Mesothelial cell of epicardium (in vitro differentiated cells): ENCODE results near the gene NMD3. TPM values are rescaled to one million over a fixed set of nuclear protein-coding genes. Genes with fewer than 3 reads are reported as not detected.

Source experiments
- DNase-seq, 2 experiments: peaks; one replicate each; pipeline ENCODE4 v3.0.0; 2021; ENCODE audit warnings: low spot score in 2 of 2; ENCODE audit not compliant: unreplicated experiment in 2 of 2
- H3K27ac Mint-ChIP-seq: 2 replicates; pipeline ENCODE4 v1.8.0; 2021; ENCODE audit warnings: mixed read lengths
- H3K27me3 Mint-ChIP-seq: 2 replicates; pipeline ENCODE4 v1.8.0; 2021; ENCODE audit warnings: low read depth, mixed read lengths
- H3K36me3 Mint-ChIP-seq: 2 replicates; pipeline ENCODE4 v1.8.0; 2021; ENCODE audit warnings: mixed read lengths
- H3K4me1 Mint-ChIP-seq: 2 replicates; pipeline ENCODE4 v1.8.0; 2021; ENCODE audit warnings: mixed read lengths
- H3K4me3 Mint-ChIP-seq: 2 replicates; pipeline ENCODE4 v1.8.0; 2021; ENCODE audit warnings: mild to moderate bottlenecking, moderate library complexity, mixed read lengths
- H3K9me3 Mint-ChIP-seq: 2 replicates; pipeline ENCODE4 v1.8.0; 2021; ENCODE audit warnings: mixed read lengths
- total RNA-seq: library from RNA; stranded (reverse); gene quantifications from 3 replicates; pipeline ENCODE4 v1.2.1, GENCODE V29; 2021
- TF ChIP-seq, protein P1 (sequence below): fragments of 200-600 bp; sonication (generic); IDR thresholded peaks from one replicate; pipeline ENCODE4 v1.5.0; 2021; ENCODE audit warnings: antibody characterized with exemption; ENCODE audit not compliant: unreplicated experiment

NMD3 gene
- total RNA-seq, 1 donor from 2014 or later, result 51.1 TPM

DNA sequence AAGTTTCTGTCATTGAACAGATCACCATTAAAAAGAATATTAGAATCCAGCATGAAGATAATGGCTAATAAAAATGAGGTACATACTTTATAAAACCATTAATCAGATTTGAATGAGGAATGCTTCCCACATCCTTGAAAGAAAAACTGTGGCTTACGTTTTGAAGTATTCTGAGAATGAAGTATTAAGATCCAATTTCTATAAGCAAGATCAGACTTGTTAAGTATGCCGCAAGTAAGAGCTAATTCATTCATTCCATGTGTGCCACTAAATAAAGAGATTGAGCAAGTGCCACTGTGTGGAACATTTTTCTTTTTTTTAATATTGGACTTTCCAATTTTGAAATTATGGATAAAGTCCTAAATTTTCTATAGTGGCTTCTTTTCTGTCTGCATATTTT lies 30.6 kb downstream of the NMD3 start:
- H3K36me3 Mint-ChIP-seq, result peaks cover 56% of the 10 kb centered on the region
- TF ChIP-seq, protein P1, sequence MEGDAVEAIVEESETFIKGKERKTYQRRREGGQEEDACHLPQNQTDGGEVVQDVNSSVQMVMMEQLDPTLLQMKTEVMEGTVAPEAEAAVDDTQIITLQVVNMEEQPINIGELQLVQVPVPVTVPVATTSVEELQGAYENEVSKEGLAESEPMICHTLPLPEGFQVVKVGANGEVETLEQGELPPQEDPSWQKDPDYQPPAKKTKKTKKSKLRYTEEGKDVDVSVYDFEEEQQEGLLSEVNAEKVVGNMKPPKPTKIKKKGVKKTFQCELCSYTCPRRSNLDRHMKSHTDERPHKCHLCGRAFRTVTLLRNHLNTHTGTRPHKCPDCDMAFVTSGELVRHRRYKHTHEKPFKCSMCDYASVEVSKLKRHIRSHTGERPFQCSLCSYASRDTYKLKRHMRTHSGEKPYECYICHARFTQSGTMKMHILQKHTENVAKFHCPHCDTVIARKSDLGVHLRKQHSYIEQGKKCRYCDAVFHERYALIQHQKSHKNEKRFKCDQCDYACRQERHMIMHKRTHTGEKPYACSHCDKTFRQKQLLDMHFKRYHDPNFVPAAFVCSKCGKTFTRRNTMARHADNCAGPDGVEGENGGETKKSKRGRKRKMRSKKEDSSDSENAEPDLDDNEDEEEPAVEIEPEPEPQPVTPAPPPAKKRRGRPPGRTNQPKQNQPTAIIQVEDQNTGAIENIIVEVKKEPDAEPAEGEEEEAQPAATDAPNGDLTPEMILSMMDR, result no peak

DNA sequence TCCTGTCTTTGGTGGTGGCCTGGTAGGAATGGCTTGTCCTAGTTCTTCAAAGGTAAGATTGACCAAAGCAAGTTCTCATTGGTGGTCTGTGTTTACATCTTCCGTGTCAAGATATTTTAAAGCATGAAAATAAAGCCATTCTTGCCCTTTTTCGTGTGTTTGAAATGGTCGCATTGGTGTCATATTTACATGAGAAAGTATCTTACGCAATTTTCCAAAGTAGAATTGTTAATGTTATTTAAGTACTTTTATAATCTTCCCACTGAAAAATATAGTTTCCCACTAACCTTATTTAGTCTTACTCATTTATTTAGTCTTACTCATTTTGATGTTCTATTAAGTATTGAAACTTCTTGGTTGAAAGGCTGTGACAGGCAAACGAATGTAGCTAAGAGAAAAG lies 31.0 kb downstream of the NMD3 start:
- DNase-seq, result no peak
- peaks cover 6% of the 10 kb centered on the region for H3K9me3 Mint-ChIP-seq
- no peak overlapping the region for H3K27ac Mint-ChIP-seq
- peaks cover 1% of the 10 kb centered on the region for H3K4me1 Mint-ChIP-seq
- H3K4me3 Mint-ChIP-seq, result no peak overlapping the region
- no peaks in the 10 kb centered on the region for H3K27me3 Mint-ChIP-seq
- TF ChIP-seq, protein P1, result no peak
- peaks cover 57% of the 10 kb centered on the region for H3K36me3 Mint-ChIP-seq

More for the DNA sequence above, 30.6 kb downstream of the NMD3 start:
- no peaks in the 10 kb centered on the region for H3K27me3 Mint-ChIP-seq
- no peak overlapping the region for H3K27ac Mint-ChIP-seq
- peaks cover 1% of the 10 kb centered on the region for H3K4me1 Mint-ChIP-seq
- no peak for DNase-seq
- peaks cover 2% of the 10 kb centered on the region for H3K9me3 Mint-ChIP-seq
- no peak overlapping the region for H3K4me3 Mint-ChIP-seq

DNA sequence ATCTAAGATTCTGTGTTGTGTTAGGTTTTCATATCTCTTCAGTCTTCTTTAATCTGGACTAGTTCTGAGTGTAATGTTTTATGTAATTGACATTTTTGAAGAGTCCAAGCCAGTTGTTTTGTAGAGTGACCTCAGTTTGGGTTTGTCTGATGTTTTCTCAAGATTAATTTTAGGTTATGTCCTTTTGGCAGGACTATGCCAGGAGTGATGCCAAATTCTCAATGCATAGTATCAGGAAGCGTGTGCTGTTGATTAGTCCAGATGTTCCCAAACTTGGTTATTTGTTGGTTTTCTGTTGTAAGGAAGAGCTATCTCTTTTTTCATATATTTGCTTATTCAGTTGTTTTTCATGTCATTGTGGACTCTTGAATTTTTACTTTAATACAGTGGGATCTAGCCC lies 32.6 kb downstream of the NMD3 start:
- H3K36me3 Mint-ChIP-seq, result peaks cover 67% of the 10 kb centered on the region

DNA sequence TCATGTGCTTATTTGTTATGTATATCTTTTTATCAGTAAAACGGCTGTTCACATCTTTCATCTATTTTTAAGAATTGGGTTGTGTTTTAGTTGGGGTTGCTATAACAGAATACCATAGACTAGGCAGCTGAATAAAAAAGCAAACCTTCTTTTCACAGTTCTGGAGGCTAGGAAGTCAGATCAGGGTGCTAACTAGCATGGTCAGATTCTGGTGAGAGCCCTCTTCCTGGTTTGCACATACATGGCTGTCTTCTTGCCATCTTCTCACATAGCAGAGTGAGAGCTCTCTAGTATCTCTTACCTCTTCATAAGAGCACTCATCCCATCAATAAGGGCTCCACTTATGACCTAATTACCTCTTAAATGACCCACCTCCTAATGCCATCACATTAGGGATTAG lies 33.8 kb downstream of the NMD3 start:
- peak overlapping the region; percentile 77 for H3K27ac Mint-ChIP-seq

More for the DNA sequence above, 32.6 kb downstream of the NMD3 start:
- Mint-ChIP-seq H3K27ac (no peak overlapping the region), H3K27me3 (no peaks in the 10 kb centered on the region), H3K4me1 (peaks cover 1% of the 10 kb centered on the region), H3K9me3 (peaks cover 20% of the 10 kb centered on the region), H3K4me3 (no peak overlapping the region)
- TF ChIP-seq, protein P1, result no peak
- no peak for DNase-seq

DNA sequence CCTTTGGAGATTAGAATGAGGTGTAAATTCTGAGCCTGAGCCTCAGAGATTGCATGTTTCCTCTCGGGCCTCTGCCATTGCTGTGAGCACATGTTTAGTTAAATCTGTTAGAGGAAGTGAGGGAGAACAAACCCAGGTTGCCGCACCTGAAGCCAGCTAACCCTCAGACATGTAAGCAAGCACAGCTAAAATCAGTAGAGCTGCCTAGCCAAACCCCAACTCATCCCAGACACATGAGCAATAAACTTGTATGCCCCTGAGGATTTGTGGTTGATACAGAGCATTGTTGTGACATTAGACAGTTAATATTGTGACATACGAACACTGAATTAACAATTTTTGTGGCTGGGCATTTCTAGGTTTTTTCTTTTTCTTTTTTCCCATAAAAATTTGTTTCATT lies 41.9 kb downstream of the NMD3 start:
- peaks cover 60% of the 10 kb centered on the region for H3K9me3 Mint-ChIP-seq
- TF ChIP-seq, protein P1, result no peak
- peaks cover 61% of the 10 kb centered on the region for H3K36me3 Mint-ChIP-seq
- no peak overlapping the region for H3K4me3 Mint-ChIP-seq
- no peak for DNase-seq
- H3K27me3 Mint-ChIP-seq, result no peaks in the 10 kb centered on the region
- H3K4me1 Mint-ChIP-seq, result peaks cover 8% of the 10 kb centered on the region
- H3K27ac Mint-ChIP-seq, result no peak overlapping the region

More for the DNA sequence above, 33.8 kb downstream of the NMD3 start:
- Mint-ChIP-seq H3K4me1 (peaks cover 1% of the 10 kb centered on the region), H3K9me3 (peaks cover 21% of the 10 kb centered on the region), H3K4me3 (no peak overlapping the region), H3K36me3 (peaks cover 65% of the 10 kb centered on the region), H3K27me3 (no peaks in the 10 kb centered on the region)
- TF ChIP-seq, protein P1, result no peak
- no peak for DNase-seq

DNA sequence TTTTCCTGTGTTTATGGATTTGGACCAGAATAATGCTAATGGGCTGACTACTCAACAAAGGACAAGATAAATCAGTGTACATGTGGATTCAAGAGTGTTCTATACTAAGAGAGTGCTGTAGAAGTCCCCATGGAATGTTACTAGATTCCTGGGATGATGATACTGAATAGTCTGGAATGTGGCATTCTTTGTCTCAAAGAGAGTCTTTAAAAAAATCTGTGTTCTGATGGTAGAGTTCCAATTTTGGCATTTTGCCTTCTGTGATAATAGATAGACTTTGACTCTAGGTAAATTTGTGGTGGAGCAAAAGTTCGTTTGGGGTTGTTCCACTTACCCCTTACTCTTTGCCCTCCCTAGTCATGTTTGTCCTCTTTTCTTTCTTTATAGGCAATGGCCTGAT lies 43.7 kb downstream of the NMD3 start:
- peaks cover 18% of the 10 kb centered on the region for H3K4me1 Mint-ChIP-seq
- peaks cover 53% of the 10 kb centered on the region for H3K36me3 Mint-ChIP-seq
- H3K9me3 Mint-ChIP-seq, result peaks cover 52% of the 10 kb centered on the region
- H3K4me3 Mint-ChIP-seq, result no peak overlapping the region
- TF ChIP-seq, protein P1, result no peak
- DNase-seq, result no peak
- H3K27me3 Mint-ChIP-seq, result no peaks in the 10 kb centered on the region
- H3K27ac Mint-ChIP-seq, result no peak overlapping the region
